Neural progenitor cell (in vitro differentiated cells): Measurements from ENCODE around the gene UBN1. TPM values are rescaled to one million over a fixed set of nuclear protein-coding genes. Genes with fewer than 3 reads are reported as not detected.
A peak's percentile ranks its signal among the peaks of the same experiment; 100 is the strongest.

Experiments
- DNase-seq: peaks from one replicate; pipeline ENCODE4 v3.0.0-alpha.2; 2016; ENCODE audit warnings: low spot score
- H2AFZ ChIP-seq: fragments of 200-600 bp; sonication (generic); replicated peaks from 2 replicates; pipeline ENCODE4 v1.6.1; 2016; ENCODE audit warnings: antibody characterized with exemption
- H3F3A ChIP-seq: fragments of 200-600 bp; sonication (generic); 2 replicates; pipeline ENCODE4 v1.6.1; 2016; ENCODE audit warnings: antibody characterized with exemption, low read depth
- H3K27ac ChIP-seq: fragments of 200-600 bp; sonication (generic); 2 replicates; pipeline ENCODE4 v1.5.1; 2016; ENCODE audit warnings: mild to moderate bottlenecking
- H3K27me3 ChIP-seq: fragments of 200-600 bp; sonication (generic); 2 replicates; pipeline ENCODE4 v1.6.1; 2016; ENCODE audit warnings: mild to moderate bottlenecking, moderate library complexity
- H3K36me3 ChIP-seq: fragments of 200-600 bp; sonication (generic); 2 replicates; pipeline ENCODE4 v1.5.1; 2016
- H3K4me1 ChIP-seq: fragments of 200-600 bp; sonication (generic); 2 replicates; pipeline ENCODE4 v1.6.1; 2016; ENCODE audit warnings: mixed run types
- H3K4me2 ChIP-seq: fragments of 200-600 bp; sonication (generic); 2 replicates; pipeline ENCODE4 v1.6.1; 2016
- H3K4me3 ChIP-seq: fragments of 200-600 bp; sonication (generic); 2 replicates; pipeline ENCODE4 v1.5.1; 2016
- H3K79me2 ChIP-seq: fragments of 200-600 bp; sonication (generic); 2 replicates; pipeline ENCODE4 v1.6.1; 2016; ENCODE audit warnings: low read depth
- H3K9ac ChIP-seq: fragments of 200-600 bp; sonication (generic); 2 replicates; pipeline ENCODE4 v1.6.1; 2016
- H3K9me3 ChIP-seq: fragments of 200-600 bp; sonication (generic); 2 replicates; pipeline ENCODE4 v1.5.1; 2016; ENCODE audit warnings: low read depth
- H4K20me1 ChIP-seq: fragments of 200-600 bp; sonication (generic); 2 replicates; pipeline ENCODE4 v1.6.1; 2016; ENCODE audit warnings: low read depth
- H3K27ac Mint-ChIP-seq: 3 replicates; pipeline ENCODE4 v1.8.0; 2021; ENCODE audit warnings: mixed read lengths
- H3K27me3 Mint-ChIP-seq: 2 replicates; pipeline ENCODE4 v1.8.0; 2022; ENCODE audit warnings: low read depth, mild to moderate bottlenecking, inconsistent platforms, moderate library complexity, mixed read lengths; ENCODE audit not compliant: insufficient read depth
- H3K36me3 Mint-ChIP-seq: 3 replicates; pipeline ENCODE4 v1.8.0; 2021; ENCODE audit warnings: mixed read lengths
- H3K4me1 Mint-ChIP-seq: 3 replicates; pipeline ENCODE4 v1.8.0; 2021; ENCODE audit warnings: mixed read lengths
- H3K4me3 Mint-ChIP-seq: 3 replicates; pipeline ENCODE4 v1.8.0; 2021; ENCODE audit warnings: mild to moderate bottlenecking, moderate library complexity, mixed read lengths
- H3K9me3 Mint-ChIP-seq: 3 replicates; pipeline ENCODE4 v1.8.0; 2020; ENCODE audit warnings: mixed read lengths
- EZH2 ChIP-seq: fragments of 200-600 bp; sonication (generic); IDR thresholded peaks from 2 replicates; pipeline ENCODE4 v1.6.1; 2017; ENCODE audit warnings: antibody characterized with exemption, mild to moderate bottlenecking, moderate library complexity
- EZH2phosphoT487 ChIP-seq: fragments of 200-600 bp; sonication (generic); IDR thresholded peaks from 2 replicates; pipeline ENCODE4 v1.6.1; 2017; ENCODE audit warnings: antibody characterized with exemption
- total RNA-seq: library from RNA; depleted of rRNA; stranded (reverse); fragments of >200 nt; gene quantifications from 2 replicates; pipeline ENCODE4 v1.2.3, GENCODE V29; 2015; ENCODE audit warnings: low replicate concordance
- TF ChIP-seq, protein P1 (sequence below): fragments of 200-600 bp; sonication (generic); IDR thresholded peaks from 2 replicates; pipeline ENCODE4 v1.5.1; 2017; ENCODE audit warnings: antibody characterized with exemption, mild to moderate bottlenecking

The UBN1 gene
- total RNA-seq, 1 donor from 2014 or later: 28.4 TPM

GRCh38 chr16:4825196-4825595 is 22.1 kb upstream of the UBN1 start:
- Histone ChIP-seq H3K27ac (no peak overlapping the region), H3K4me3 (no peak overlapping the region), H3K4me1 (peaks cover 5% of the 10 kb centered on the region), H3K9me3 (no peaks in the 10 kb centered on the region), H3K9ac (no peak overlapping the region), H3F3A (peaks cover 10% of the 10 kb centered on the region), H4K20me1 (peaks cover 7% of the 10 kb centered on the region), H3K79me2 (no peaks in the 10 kb centered on the region), H3K27me3 (no peaks in the 10 kb centered on the region), H2AFZ (no peak overlapping the region), H3K36me3 (peaks cover 3% of the 10 kb centered on the region), H3K4me2 (peak overlapping the region; percentile 27)
- H3K36me3 Mint-ChIP-seq: peaks cover 26% of the 10 kb centered on the region
- H3K4me3 Mint-ChIP-seq: no peak overlapping the region
- TF ChIP-seq EZH2 (no peak), EZH2phosphoT487 (no peak)
- TF ChIP-seq, protein P1, sequence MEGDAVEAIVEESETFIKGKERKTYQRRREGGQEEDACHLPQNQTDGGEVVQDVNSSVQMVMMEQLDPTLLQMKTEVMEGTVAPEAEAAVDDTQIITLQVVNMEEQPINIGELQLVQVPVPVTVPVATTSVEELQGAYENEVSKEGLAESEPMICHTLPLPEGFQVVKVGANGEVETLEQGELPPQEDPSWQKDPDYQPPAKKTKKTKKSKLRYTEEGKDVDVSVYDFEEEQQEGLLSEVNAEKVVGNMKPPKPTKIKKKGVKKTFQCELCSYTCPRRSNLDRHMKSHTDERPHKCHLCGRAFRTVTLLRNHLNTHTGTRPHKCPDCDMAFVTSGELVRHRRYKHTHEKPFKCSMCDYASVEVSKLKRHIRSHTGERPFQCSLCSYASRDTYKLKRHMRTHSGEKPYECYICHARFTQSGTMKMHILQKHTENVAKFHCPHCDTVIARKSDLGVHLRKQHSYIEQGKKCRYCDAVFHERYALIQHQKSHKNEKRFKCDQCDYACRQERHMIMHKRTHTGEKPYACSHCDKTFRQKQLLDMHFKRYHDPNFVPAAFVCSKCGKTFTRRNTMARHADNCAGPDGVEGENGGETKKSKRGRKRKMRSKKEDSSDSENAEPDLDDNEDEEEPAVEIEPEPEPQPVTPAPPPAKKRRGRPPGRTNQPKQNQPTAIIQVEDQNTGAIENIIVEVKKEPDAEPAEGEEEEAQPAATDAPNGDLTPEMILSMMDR: no peak
- H3K9me3 Mint-ChIP-seq: no peaks in the 10 kb centered on the region
- no peaks in the 10 kb centered on the region for H3K4me1 Mint-ChIP-seq
- DNase-seq: no peak
- H3K27ac Mint-ChIP-seq: peak overlapping the region; percentile 53
- no peaks in the 10 kb centered on the region for H3K27me3 Mint-ChIP-seq

- no peak overlapping the region for H2AFZ ChIP-seq
- H3K27me3 Mint-ChIP-seq: no peaks in the 10 kb centered on the region
- H3K27ac Mint-ChIP-seq: no peak overlapping the region
- no peak for DNase-seq
- no peak overlapping the region for H3K4me3 Mint-ChIP-seq
- H3K4me3 ChIP-seq: no peak overlapping the region
- no peaks in the 10 kb centered on the region for H3K79me2 ChIP-seq
- H3K4me1 ChIP-seq: peaks cover 5% of the 10 kb centered on the region
- H3F3A ChIP-seq: peaks cover 10% of the 10 kb centered on the region
- H3K9me3 Mint-ChIP-seq: no peaks in the 10 kb centered on the region
- no peak overlapping the region for H3K4me2 ChIP-seq
- H3K36me3 ChIP-seq: peaks cover 3% of the 10 kb centered on the region
- H4K20me1 ChIP-seq: peaks cover 7% of the 10 kb centered on the region
- no peaks in the 10 kb centered on the region for H3K9me3 ChIP-seq
- no peaks in the 10 kb centered on the region for H3K4me1 Mint-ChIP-seq
- H3K9ac ChIP-seq: no peak overlapping the region
- TF ChIP-seq, protein P1: no peak
- TF ChIP-seq EZH2phosphoT487: no peak
- TF ChIP-seq EZH2: no peak
- no peaks in the 10 kb centered on the region for H3K27me3 ChIP-seq
- H3K36me3 Mint-ChIP-seq: peaks cover 33% of the 10 kb centered on the region
- H3K27ac ChIP-seq: no peak overlapping the region
Measured at GRCh38 chr16:4826526-4826925, 20.8 kb upstream of the UBN1 start.

DNA sequence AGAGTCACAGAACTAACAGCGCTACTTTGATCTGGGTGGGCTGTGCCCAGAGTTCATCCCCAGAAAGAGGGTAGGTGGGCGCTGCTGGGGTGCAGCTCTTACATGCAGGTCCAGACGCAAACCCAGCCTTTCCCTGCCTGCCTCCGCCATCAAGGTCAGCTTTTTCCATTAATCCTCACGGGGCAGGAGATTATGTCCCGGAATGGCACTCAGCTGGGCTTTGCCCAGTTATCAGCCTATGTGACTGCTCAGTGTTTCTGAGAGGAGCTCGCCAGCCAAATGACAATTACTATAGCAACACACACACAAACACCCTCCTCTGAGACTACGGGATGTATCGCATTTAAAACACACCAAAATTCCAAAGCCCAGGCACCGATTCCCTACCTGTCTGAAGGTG is 20.3 kb upstream of the UBN1 start:
- Histone ChIP-seq H4K20me1 (peaks cover 7% of the 10 kb centered on the region), H3K27ac (no peak overlapping the region), H3K36me3 (no peaks in the 10 kb centered on the region), H3K27me3 (no peaks in the 10 kb centered on the region), H3K4me1 (peaks cover 5% of the 10 kb centered on the region), H3K4me2 (no peak overlapping the region), H3K9ac (no peak overlapping the region), H3K79me2 (no peaks in the 10 kb centered on the region), H3K9me3 (no peaks in the 10 kb centered on the region), H3F3A (peaks cover 10% of the 10 kb centered on the region), H2AFZ (no peak overlapping the region), H3K4me3 (no peak overlapping the region)
- Mint-ChIP-seq H3K36me3 (peaks cover 31% of the 10 kb centered on the region), H3K27me3 (no peaks in the 10 kb centered on the region), H3K9me3 (no peaks in the 10 kb centered on the region), H3K27ac (no peak overlapping the region), H3K4me3 (no peak overlapping the region), H3K4me1 (no peaks in the 10 kb centered on the region)
- no peak for DNase-seq
- no peak for TF ChIP-seq EZH2phosphoT487

DNA sequence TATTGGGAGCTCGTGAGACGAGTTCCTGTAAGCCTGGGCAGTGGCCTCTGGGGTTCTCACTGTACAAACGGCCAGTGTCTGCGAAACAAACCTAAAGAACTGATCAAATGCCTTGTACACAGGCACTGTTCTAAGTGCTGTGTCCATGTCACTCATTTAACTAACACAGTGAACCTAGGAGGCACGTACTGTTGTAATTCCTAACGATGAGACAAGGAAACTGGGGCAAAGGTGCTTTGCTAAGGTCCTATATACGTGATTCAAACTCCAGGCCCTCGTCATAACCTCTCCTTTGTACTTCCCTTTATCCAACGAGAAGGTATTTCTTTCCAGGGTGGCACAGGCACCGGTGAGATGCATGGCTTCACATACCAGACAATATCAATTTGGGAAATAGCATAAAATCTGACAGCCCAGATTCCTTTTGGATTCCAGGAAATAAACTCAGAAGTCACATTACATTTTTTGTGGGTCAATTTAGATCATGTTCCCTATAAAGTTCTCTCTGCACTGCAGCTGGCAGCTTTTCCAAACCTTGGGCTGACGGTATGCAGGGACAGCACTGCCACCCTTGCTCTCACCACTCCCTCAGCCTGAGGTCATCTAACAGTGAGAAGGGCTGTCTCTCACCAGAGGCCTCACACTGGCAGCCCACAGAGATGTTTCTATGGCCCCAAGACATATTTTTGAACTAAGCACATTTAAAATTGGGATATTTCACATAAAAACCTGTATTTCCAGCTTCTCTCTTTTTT is 18.5 kb upstream of the UBN1 start:
- no peak overlapping the region for H3K4me3 Mint-ChIP-seq
- H3K27me3 ChIP-seq: no peaks in the 10 kb centered on the region
- H3K9ac ChIP-seq: no peak overlapping the region
- TF ChIP-seq, protein P1: no peak
- TF ChIP-seq EZH2: no peak
- no peak for TF ChIP-seq EZH2phosphoT487
- H3K27me3 Mint-ChIP-seq: no peaks in the 10 kb centered on the region
- peaks cover 10% of the 10 kb centered on the region for H3K36me3 ChIP-seq
- H2AFZ ChIP-seq: no peak overlapping the region
- H3K4me1 Mint-ChIP-seq: no peaks in the 10 kb centered on the region
- peaks cover 5% of the 10 kb centered on the region for H3K4me1 ChIP-seq
- peaks cover 7% of the 10 kb centered on the region for H4K20me1 ChIP-seq
- no peak overlapping the region for H3K4me3 ChIP-seq
- peaks cover 32% of the 10 kb centered on the region for H3K36me3 Mint-ChIP-seq
- H3K9me3 ChIP-seq: no peaks in the 10 kb centered on the region
- no peak for DNase-seq
- peaks cover 10% of the 10 kb centered on the region for H3F3A ChIP-seq
- no peak overlapping the region for H3K4me2 ChIP-seq
- no peaks in the 10 kb centered on the region for H3K9me3 Mint-ChIP-seq
- no peaks in the 10 kb centered on the region for H3K79me2 ChIP-seq
- no peak overlapping the region for H3K27ac Mint-ChIP-seq
- H3K27ac ChIP-seq: no peak overlapping the region
